MM.1S (cell line): Measurements from ENCODE around the gene ADCY5.

Experiments
- EZH2 ChIP-seq: fragments of 300-600 bp; sonication (generic); optimal IDR thresholded peaks from 2 replicates; pipeline ENCODE3; 2017; ENCODE audit warnings: low read depth, mild to moderate bottlenecking, antibody characterized with exemption, low read length, mixed read lengths
- TF ChIP-seq, protein P1 (sequence below): fragments of 300-600 bp; sonication (generic); IDR thresholded peaks from 2 replicates; pipeline ENCODE4 v1.5.1; 2016; ENCODE audit warnings: antibody characterized with exemption, low read length, mixed read lengths

DNA sequence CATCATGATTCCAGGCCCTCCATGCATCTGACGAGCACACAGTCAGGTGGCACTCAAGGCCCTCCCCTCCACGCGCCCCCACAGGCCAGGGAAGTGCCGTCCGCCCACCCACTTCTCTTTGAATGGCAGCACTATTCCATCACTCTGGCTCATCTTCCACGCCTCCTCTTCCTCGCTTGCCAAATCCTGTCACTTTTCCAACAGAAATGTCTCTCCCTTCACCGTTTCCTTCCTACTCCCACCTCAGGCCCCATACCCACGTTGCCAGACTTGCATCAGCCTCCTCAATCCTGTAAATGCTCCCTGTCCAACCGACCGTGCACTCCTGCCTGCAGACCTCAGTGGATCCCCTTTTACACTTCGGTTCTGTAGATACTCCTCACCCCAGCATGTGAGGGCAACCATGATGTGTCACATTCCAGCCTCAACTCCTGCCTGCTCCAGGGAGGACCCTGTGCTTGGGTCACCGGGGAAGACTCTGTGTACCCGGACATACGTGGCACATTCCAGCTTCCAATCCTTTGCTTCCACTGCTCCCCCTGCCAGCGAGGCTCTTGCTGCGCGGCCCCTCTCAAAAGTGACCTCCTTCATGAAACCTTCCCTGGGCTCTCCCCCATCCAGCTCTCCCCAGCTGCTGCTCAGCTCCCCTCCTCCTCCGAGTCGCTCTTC lies 29.6 kb downstream of the ADCY5 start:
- TF ChIP-seq, protein P1, sequence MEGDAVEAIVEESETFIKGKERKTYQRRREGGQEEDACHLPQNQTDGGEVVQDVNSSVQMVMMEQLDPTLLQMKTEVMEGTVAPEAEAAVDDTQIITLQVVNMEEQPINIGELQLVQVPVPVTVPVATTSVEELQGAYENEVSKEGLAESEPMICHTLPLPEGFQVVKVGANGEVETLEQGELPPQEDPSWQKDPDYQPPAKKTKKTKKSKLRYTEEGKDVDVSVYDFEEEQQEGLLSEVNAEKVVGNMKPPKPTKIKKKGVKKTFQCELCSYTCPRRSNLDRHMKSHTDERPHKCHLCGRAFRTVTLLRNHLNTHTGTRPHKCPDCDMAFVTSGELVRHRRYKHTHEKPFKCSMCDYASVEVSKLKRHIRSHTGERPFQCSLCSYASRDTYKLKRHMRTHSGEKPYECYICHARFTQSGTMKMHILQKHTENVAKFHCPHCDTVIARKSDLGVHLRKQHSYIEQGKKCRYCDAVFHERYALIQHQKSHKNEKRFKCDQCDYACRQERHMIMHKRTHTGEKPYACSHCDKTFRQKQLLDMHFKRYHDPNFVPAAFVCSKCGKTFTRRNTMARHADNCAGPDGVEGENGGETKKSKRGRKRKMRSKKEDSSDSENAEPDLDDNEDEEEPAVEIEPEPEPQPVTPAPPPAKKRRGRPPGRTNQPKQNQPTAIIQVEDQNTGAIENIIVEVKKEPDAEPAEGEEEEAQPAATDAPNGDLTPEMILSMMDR = no peak
- TF ChIP-seq EZH2 = no peak
